GM20000 (cell line): ENCODE measurements around the gene SERPINB6.
"Not testable (repeated sequence)": the region's sequence is repeated elsewhere in the genome, so short reads cannot be mapped to it uniquely, and the experiment has no call there.

Experiments
- DNase-seq: peaks from one replicate; pipeline ENCODE4 v3.0.0; 2012; ENCODE audit warnings: low spot score
- TF ChIP-seq, protein P1 (sequence below): IDR thresholded peaks from 2 replicates; pipeline ENCODE4 v1.5.1; 2012; ENCODE audit warnings: mild to moderate bottlenecking, control low read depth; ENCODE audit errors: extremely low read depth, missing control alignments

Gene SERPINB6

DNA sequence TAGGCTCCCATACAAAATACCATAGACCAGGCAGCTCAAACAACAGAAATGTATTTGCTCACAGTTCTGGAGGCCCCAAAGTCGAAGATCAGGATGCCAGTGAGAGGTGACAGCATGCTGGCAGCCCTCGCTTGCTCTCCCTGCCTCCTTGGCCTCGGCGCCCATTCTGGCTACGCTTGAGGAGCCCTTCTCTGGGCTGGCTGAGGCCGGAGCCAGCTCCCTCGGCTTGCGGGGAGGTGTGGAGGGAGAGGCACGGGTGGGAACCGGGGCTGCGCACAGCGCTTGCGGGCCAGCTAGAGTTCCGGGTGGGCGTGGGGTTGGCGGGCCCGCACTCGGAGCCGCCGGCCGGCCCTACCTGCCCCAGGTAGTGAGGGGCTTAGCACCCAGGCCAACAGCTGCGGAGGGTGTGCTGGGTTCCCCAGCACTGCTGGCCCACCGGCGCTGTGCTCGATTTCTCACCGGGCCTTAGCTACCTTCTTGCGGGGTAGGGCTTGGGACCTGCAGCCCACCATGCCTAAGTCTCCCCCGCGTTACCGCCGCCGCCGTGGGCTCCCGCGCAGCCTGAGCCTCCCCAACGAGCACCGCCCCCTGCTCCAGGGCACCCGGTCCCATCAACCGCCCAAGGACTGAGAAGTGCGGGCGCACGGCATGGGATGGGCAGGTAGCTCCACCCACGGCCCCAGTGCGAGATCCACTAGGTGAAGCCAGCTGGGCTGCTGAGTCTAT is 35.6 kb downstream of the SERPINB6 start:
- TF ChIP-seq, protein P1, sequence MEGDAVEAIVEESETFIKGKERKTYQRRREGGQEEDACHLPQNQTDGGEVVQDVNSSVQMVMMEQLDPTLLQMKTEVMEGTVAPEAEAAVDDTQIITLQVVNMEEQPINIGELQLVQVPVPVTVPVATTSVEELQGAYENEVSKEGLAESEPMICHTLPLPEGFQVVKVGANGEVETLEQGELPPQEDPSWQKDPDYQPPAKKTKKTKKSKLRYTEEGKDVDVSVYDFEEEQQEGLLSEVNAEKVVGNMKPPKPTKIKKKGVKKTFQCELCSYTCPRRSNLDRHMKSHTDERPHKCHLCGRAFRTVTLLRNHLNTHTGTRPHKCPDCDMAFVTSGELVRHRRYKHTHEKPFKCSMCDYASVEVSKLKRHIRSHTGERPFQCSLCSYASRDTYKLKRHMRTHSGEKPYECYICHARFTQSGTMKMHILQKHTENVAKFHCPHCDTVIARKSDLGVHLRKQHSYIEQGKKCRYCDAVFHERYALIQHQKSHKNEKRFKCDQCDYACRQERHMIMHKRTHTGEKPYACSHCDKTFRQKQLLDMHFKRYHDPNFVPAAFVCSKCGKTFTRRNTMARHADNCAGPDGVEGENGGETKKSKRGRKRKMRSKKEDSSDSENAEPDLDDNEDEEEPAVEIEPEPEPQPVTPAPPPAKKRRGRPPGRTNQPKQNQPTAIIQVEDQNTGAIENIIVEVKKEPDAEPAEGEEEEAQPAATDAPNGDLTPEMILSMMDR, result no peak
- no peak for DNase-seq

DNA sequence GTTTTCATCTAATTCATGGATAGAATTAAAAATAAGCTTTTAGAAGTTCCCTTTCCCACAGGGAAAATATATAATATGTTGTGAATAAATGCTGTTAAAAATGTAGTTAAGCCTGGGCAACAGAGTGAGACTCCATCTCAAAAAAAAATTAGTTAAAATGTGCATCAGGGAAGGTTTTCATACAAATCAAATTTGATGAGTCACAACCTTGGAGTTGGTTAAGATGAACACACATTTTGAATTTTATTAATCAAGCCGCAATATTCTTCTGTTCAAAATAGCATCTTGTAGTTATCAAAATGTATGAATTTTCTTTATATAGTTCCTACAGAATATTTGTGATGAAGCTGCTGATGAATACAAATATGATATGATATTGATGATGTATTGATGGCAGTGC is 37.3 kb downstream of the SERPINB6 start:
- TF ChIP-seq, protein P1, result no peak
- no peak for DNase-seq

- DNase-seq, result not testable (repeated sequence)
Observed at GRCh38 chr6:2932911-2933310, 38.5 kb downstream of the SERPINB6 start.

DNA sequence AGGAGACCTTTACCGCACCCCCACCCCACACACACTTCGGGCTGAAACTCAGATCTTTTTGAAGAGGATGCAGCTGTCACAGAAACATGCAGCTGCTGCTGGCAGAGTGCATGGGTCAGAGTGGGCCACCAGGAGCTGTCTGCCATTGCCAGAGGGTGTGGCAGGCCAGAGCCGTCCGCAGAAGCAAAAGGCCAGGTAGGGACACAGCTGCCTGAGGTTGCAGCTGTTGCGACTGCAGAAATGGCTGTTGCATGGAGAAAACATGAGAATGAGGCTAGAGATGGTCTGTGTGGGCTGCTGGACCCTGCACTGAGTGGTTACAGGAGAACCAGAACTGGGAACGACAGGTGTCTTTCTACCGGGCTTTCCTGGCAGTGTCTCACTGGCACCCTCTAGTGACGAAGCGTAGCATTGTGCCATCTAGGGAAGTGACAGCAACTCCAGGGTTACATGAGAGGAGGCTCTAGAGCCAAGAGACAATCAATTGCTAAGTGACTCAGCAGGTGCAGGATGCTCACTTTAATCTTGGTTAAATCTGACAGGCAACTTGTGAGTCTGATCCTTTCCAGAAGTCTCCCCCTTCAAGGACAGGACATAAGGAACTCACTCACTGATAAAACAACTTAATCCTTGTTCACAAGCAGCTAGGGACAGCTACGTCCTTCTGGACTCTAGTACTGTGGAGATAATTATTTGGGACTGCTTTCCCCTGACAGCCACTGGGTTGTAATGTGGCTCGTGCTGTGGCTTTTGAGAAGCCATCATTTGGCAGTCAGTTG is 39.2 kb downstream of the SERPINB6 start:
- DNase-seq, result peak; percentile 89
- TF ChIP-seq, protein P1, result peak; percentile 83

DNA sequence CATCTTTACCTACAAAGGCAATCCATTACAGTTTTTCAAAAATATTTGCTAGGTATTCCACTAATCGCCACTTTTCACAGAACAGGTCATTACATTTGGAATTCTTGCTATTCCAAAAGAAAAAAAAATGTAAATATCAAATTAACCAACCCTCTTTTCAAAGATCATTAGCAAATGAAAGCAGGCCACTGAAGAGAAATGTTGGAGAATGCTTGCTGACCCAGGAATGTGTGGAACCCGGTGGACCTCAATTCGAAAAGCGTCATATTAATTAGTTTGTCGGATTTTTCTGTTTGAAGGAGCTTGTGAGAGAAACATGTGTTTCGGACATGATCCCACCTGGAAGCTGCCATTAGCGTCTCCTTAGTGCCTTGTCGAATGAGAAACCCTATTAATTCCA is 40.3 kb downstream of the SERPINB6 start:
- TF ChIP-seq, protein P1, result no peak

DNA sequence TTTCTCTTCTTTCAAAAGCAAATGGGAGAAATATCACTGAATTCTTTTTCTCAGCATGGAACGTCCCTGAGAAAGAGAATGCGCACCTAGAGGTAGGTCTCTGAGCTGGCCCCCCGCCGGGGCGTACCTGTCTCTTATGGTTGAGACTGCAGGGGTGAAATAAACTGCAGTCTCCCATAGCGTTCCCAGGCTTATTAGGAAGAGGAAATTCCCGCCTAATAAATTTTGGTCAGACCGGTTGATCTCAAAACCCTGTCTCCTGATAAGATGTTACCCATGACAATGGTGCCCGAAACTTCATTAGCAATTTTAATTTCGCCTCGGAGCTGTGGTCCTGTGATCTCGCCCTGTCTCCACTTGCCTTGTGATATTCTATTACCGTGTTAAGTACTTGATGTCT is 43.4 kb downstream of the SERPINB6 start:
- DNase-seq, result not testable (repeated sequence)

More for the DNA sequence above, 40.3 kb downstream of the SERPINB6 start:
- DNase-seq, result no peak

DNA sequence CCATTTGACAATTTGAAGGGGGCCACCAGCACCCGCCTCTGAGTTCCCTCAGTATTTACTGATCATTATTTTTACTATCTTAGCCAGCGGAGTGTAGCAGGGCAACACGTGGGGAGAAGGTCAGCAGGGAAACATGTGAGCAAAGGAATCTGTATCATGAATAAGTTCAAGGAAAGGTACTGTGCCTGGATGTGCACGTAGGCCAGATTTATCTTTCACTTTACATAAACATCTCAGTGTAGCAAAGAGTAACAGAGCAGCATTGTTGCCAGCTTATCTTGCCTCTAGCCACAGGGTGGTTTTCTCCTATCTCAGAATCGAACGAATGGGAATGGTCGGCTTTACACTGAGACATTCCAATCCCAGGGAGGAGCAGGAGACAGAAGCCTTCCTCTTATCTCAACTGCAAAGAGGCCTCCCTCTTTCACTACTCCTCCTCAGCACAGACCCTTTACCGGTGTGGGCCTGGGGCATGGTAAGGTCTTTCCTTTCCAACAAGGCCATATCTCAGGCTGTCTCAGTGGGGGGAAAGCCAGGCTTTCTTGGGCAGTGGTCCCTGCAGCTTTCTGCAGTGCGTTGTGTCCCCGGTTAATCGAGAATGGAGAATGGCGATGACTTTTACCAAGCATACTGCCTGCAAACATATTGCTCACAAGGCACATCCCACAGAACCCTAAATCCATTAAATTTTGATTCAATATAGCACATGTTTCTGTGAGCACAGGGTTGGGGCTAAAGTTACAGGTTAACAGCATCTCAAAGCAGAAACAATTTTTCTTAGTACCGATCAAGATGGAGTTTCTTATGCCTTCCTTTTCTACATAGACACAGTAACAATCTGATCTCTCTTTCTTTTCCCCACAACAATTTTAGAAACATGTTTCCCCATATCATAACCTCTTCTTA is 45.3 kb downstream of the SERPINB6 start:
- DNase-seq, result not testable (repeated sequence)

DNA sequence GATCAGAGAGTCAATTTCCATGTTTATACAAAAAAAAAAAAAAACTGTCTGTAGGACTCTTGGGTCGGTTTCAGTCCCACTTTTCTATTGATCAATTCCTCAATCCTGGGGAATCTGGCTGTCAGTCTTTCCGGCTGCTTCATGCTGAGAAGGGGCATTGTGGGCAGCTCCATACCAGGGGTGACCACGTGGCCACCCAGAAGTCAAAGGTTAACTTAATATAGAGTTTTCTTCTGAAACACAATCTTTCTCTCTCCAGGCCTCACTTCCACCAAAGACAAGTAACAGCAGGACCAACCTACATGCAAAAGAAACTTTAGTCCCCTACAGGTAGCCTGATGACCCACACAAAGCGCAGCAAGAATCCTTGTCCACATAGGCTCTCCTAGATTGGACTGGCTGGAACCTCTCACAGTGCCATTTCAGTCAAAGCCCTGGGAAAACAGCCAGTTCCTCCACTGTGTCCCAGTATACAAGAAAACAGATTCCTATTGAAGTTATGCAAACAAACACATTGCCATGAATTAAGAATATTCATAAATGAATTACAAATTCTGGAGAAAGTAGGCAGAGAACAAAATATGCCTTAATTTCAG is 49.7 kb downstream of the SERPINB6 start:
- TF ChIP-seq, protein P1, result no peak
- DNase-seq, result no peak
